DOHH2 (cell line): ENCODE results near the gene BRICD5.

Experiments used
- H3F3A ChIP-seq: fragments of 200-600 bp; sonication (generic), shearing (Covaris generic); 2 replicates; pipeline ENCODE4 v1.6.0; 2016; ENCODE audit warnings: antibody characterized with exemption, mild to moderate bottlenecking; ENCODE audit not compliant: control insufficient read depth, insufficient read depth
- H3K27ac ChIP-seq: fragments of 200-600 bp; sonication (generic); 2 replicates; pipeline ENCODE4 v1.5.1; 2014; ENCODE audit warnings: low read depth, mild to moderate bottlenecking, low read length, moderate library complexity
- H3K27me3 ChIP-seq: fragments of 200-600 bp; sonication (generic); 2 replicates; pipeline ENCODE4 v1.6.1; 2014; ENCODE audit warnings: mild to moderate bottlenecking, low read length, mixed read lengths; ENCODE audit not compliant: control insufficient read depth
- H3K36me3 ChIP-seq: fragments of 200-600 bp; sonication (generic); 2 replicates; pipeline ENCODE4 v1.6.1; 2014; ENCODE audit warnings: mild to moderate bottlenecking, low read length, moderate library complexity, mixed read lengths; ENCODE audit not compliant: control insufficient read depth
- H3K4me1 ChIP-seq: fragments of 200-600 bp; sonication (generic); 2 replicates; pipeline ENCODE4 v1.6.1; 2014; ENCODE audit warnings: mild to moderate bottlenecking, low read length, mixed read lengths; ENCODE audit not compliant: control insufficient read depth
- H3K4me2 ChIP-seq: fragments of 200-600 bp; sonication (generic); 2 replicates; pipeline ENCODE4 v1.6.0; 2014; ENCODE audit warnings: mild to moderate bottlenecking, low read length, moderate library complexity
- H3K4me3 ChIP-seq: fragments of 200-600 bp; sonication (generic); 2 replicates; pipeline ENCODE4 v1.5.1; 2014; ENCODE audit warnings: mild to moderate bottlenecking, low read length, mixed read lengths
- H3K79me2 ChIP-seq: fragments of 200-600 bp; sonication (generic); 2 replicates; pipeline ENCODE4 v1.6.1; 2014; ENCODE audit warnings: mild to moderate bottlenecking, low read length, mixed read lengths; ENCODE audit not compliant: control insufficient read depth
- H3K9me2 ChIP-seq: fragments of 200-600 bp; sonication (generic); replicated peaks from 2 replicates; pipeline ENCODE4 v1.6.1; 2014; ENCODE audit warnings: mild to moderate bottlenecking, low read length, mixed read lengths; ENCODE audit not compliant: control insufficient read depth
- H3K9me3 ChIP-seq: fragments of 200-600 bp; sonication (generic); 2 replicates; pipeline ENCODE4 v1.6.1; 2014; ENCODE audit warnings: antibody characterized with exemption, low read length, mixed read lengths; ENCODE audit not compliant: control insufficient read depth, insufficient read depth
- H4K20me1 ChIP-seq: fragments of 200-600 bp; sonication (generic); 2 replicates; pipeline ENCODE4 v1.6.0; 2014; ENCODE audit warnings: low read depth, mild to moderate bottlenecking, antibody characterized with exemption, low read length, moderate library complexity; ENCODE audit not compliant: control insufficient read depth, insufficient read depth
- EZH2phosphoT487 ChIP-seq: fragments of 200-600 bp; sonication (generic); IDR thresholded peaks from 2 replicates; pipeline ENCODE4 v1.6.1; 2017; ENCODE audit warnings: borderline replicate concordance, mild to moderate bottlenecking, antibody characterized with exemption, low read length, moderate library complexity, mixed read lengths
- TF ChIP-seq, protein P1 (sequence below): fragments of 200-600 bp; sonication (generic); IDR thresholded peaks from one replicate; pipeline ENCODE4 v1.5.1; 2014; ENCODE audit warnings: antibody characterized with exemption, mild to moderate bottlenecking, low read depth, low read length; ENCODE audit not compliant: poor library complexity, severe bottlenecking

The BRICD5 gene

DNA sequence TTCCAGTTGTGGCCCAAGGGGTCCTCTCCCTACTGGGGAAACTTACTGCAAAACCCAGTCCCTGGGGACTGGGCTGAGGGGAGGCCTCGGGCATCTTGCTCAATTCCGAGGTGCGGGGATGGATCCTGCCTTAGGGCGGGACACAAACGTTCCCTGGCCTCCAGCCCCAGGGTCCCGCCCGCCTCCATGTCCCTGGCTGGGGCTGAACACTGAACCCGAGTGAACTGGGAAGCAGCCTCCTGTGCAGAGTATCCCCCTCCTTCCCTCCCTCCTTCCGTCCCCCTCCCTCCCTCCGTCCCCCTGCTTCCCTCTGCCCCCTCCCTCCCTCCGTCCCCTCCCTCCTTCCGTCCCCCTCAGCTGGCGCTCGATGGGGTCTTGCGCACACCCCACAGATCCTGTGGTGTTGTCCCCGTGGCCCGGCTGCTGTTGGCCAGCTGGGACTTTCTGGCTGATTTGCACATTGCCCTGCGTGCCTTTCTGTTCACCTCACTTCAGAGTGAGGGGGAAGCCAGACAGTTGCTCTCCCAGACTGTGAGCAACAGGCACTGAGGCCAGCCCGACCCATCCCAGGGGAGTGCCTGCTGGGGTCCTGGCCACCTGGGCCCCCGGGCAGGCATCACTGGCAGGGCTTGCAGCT lies 49.6 kb downstream of the BRICD5 start:
- H4K20me1 ChIP-seq, result no peaks in the 10 kb centered on the region; the same call in none of the 2 replicates
- H3K4me1 ChIP-seq, result peaks cover 44% of the 10 kb centered on the region
- peaks cover 17% of the 10 kb centered on the region; the same call in 1 of the 2 replicates for H3K9me3 ChIP-seq
- H3K27ac ChIP-seq, result no peak overlapping the region
- no peak overlapping the region for H3K4me3 ChIP-seq
- H3K79me2 ChIP-seq, result peaks cover 88% of the 10 kb centered on the region
- H3K27me3 ChIP-seq, result no peaks in the 10 kb centered on the region
- TF ChIP-seq, protein P1, sequence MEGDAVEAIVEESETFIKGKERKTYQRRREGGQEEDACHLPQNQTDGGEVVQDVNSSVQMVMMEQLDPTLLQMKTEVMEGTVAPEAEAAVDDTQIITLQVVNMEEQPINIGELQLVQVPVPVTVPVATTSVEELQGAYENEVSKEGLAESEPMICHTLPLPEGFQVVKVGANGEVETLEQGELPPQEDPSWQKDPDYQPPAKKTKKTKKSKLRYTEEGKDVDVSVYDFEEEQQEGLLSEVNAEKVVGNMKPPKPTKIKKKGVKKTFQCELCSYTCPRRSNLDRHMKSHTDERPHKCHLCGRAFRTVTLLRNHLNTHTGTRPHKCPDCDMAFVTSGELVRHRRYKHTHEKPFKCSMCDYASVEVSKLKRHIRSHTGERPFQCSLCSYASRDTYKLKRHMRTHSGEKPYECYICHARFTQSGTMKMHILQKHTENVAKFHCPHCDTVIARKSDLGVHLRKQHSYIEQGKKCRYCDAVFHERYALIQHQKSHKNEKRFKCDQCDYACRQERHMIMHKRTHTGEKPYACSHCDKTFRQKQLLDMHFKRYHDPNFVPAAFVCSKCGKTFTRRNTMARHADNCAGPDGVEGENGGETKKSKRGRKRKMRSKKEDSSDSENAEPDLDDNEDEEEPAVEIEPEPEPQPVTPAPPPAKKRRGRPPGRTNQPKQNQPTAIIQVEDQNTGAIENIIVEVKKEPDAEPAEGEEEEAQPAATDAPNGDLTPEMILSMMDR, result no peak
- no peak for TF ChIP-seq EZH2phosphoT487
- peaks cover 8% of the 10 kb centered on the region for H3F3A ChIP-seq
- H3K4me2 ChIP-seq, result peak overlapping the region; percentile 16
- H3K9me2 ChIP-seq, result no peaks in the 10 kb centered on the region
- H3K36me3 ChIP-seq, result peaks cover 58% of the 10 kb centered on the region
